HCEC 1CT (cell line): ENCODE results near the gene LDLRAD4.

Experiments used
- DNase-seq: peaks from one replicate; pipeline ENCODE4 v3.0.0-alpha.2; 2017

Gene LDLRAD4

DNA sequence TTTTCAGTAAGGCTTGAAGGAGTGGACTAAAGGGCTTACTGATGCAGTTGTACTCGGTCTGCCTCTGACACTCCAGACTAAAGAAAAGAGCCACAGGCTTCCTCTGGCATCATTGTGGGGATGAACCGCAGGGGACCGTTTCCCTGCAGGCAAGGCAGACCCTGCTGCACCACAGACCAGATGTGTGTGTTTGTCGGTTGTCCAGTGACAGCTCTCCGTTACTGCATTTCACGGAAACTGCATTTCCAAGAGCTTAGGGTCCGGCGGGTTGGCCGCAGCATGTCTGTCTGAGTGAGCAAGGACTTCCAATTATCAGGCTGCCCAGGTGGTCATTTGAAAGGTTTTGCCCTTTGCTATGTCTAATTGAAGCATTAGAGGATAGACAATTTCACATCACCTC is 409.7 kb downstream of the LDLRAD4 start:
- DNase-seq, result no peak

DNA sequence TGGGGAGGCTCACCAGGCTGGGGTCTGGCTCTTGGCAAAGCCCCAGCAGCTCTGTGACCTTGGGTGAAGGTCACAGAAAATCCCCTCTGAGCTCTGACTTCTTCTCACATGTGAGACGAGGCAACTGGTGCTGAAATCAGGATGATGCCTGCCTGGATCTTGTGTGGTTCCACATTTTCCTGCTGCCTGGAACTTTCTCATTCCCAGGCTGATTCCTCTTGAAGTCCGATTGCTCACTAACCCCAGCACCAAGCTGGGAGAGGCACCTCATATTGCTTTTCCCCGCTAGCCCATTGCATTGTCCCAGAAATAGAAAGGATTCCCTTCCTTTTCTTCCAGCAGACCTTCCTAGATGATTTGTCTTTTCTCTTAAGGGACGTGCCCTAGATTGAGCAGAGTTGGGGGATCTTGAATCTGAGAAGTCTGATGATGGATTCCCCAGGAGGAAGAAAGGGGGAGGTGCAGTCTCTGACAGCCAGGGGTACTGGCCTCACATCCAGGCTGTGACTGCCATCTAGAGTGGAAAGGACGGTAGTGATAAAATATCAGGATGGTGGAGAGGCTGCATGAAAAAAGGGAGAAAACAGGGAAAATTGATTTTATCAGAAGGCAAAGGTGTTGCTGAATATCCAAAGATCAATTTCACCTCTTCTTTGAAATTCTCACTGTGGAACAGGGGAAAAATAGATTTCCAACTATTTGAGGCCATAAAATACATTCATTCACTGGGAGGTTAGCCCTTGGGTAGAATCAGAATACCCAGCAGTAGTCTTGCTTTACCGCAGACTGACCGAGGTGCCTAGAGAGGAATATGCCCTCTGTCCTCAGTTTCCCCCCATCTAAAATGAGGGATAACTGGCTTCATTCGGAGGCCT is 411.5 kb downstream of the LDLRAD4 start:
- peak; percentile 15 for DNase-seq

DNA sequence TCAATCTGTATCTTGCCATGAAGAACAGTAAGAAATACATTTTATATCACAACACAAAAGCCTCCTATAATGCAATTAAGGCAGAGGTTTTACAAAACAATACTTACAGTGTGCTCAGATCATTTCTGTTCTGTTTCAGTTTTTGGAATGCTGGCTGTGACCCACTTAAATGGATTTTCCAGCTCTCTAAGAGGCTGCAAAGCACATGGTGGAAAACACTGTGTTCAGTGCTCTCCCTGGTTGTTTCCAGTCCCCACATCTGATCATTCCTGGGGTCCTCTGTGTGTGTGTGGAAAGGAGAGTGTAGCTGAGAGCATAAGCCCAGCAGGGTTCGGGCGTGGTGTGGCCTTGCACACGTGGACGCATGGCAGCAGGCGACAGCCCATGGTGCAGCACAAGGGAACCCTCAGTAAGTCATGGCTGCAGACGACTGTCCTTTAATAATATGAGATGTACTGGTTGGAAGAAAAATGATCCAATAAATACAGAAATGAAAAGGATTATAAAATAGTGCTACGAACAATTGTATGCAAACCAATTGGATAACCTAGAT is 412.2 kb downstream of the LDLRAD4 start:
- DNase-seq, result no peak

DNA sequence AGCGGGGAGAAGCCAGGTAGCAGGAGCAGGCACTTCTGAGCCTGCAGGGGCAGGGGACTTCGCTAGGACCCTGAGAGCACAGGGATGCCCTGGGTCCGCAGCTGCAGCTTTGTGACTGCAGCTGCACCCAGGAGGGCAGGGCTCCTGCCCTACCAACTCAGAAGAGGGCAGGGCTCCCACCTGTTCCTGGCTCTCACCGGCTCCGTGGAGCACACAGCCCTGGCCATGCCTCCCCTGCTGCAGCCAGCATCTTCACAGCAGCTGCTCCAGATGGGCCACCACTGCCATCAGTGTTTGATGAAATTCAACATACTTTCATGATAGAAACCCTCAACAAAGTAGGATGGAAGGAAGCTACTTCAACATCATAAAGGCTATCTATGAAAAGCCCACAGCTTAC is 415.1 kb downstream of the LDLRAD4 start:
- DNase-seq, result no peak

DNA sequence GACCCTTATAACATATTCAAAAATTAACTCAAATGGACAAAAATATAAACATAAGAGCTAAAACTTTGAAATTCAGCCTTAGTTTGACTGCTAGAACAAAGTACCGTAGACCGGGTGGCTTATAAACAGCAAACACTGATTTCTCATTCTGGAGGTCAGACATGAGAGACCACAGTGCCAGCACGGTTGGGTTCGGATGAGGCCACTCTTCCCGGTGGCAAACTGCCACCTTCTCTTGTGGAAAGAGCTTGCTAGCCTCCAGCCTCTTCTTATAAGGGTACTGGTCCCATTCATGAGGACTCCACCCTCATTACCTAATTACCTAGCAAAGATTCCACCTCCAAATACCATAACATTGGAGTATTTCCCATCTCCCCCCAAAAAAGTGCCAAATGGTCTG is 416.5 kb downstream of the LDLRAD4 start:
- no peak for DNase-seq

DNA sequence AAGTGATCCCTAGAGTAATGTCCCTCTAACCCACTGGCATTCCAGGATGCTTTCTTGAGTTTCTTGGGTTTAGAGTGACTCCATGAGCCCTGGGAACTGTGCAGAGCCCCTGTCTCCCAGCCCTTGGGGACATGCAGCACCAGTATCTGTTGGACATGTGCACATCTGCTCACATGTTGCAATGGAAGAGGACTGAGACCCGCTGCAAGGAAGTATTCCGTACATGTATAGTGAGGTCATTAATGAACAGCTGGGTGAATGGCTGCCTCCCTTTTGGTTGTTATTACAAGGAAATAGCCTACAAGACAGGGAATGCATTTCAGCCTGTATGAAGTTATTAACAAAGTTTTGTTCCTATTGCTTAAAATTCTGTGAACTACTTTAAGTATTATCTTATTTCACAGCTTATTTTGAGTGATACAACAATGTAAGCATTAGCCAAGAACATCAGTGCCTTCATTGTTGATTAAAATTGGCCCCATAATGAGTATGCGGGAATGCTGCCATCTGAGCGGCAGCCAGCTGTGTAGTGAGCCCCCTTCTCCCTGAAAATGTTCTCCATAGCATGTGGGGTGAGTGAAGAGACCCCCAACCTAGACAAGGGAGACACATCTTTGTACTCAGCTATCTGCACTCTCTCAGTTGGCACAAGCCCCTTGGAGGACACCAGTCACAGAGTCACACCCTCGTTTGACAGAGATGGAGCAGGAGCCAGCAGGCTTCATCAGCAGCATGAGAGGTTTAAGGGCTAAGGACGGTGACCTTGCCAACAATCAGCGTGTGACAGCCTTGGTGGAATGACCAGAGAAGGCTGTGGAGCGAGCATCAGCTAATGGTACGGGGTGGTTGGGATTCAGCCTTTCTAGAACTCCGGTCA is 420.4 kb downstream of the LDLRAD4 start:
- no peak for DNase-seq

DNA sequence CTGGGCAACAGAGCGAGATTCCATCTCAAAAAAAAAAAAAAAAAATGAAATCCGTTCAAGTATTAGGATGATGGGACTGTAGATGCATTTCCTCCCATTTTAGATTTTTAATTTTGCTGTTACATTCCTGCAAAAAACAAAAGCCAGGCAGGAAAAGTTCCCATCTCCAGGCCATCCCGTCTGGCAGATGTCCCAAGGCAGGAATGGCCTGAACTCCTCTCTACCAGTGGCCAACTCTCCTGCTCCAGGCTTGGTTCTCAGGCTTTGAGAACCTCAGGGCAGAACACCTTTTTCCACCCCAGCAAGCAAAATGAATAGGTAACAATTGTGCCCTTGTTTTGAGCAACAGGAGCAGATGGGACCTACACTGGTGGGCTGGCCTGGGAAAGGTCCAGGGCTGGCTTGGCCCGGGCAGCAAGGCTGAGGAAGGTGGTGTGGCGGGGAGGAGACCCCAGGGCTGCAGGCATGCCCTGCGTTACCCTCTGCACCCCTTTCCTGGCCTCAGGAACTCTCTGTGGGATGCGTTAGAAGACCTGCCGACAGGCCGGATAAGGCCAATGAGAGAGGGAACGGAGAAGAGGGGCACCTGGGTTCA is 421.8 kb downstream of the LDLRAD4 start:
- no peak for DNase-seq

DNA sequence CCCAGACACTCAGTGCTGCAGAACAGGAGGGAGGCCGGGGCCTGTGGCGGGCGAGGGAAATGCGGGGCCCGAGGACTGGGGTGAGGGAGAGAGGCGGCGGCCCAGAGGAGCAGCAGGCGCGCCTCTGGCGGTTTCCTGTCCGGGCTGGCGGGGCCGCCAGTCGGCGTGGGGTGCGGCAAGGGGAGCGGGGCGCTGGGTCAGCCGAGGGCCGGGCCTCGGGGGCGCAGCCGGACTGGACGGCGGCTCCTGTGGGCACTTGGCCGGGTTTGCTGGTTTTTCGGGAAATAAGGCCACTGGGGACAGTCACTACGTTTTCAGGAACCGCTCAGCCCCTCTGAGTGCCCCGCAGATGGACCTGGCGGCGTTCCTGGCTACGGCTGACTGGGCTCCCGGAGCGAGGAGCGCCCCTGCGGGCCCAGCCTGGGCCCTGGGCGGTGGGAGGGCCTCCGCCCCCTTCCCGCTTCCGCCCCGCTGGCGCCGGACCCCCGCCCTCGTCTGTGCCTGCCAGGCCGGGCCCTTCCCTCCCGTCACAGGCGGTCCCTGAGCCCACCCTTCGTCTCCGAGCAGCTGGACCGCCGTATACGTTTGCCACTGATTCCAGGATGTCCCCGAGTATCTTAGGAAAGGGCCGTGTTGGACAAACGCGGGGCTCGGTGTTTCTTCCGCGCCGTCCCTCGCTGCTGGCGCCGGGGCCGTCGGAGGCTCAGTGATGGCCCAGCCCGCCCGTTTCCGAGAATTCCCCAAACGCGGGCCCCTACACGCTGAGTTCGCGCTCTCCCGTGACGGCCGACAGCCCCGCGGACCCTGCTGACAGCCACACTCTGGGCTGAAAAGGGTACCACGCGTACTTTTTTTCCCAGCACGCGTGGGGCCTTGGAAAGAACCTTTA is 423.2 kb downstream of the LDLRAD4 start:
- no peak for DNase-seq

DNA sequence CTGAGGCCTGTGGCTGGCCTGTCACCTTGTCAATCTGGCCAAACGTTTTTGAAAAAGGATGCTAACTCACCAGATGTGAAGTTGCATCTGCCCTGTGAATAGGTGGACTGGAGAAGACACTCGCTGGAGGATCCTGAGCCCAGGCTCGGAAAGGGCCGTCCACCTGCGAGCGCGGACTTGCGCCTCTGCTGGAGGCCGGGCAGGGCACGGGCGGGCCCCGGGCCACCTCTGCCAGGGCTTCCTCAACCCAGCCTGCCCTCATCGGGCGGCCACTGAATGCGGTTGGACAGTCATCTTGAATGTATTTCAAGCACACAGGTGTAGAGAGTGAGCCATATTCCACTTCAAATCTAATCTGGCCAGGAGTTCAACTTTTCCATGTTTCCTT is 423.9 kb downstream of the LDLRAD4 start:
- DNase-seq, result no peak

DNA sequence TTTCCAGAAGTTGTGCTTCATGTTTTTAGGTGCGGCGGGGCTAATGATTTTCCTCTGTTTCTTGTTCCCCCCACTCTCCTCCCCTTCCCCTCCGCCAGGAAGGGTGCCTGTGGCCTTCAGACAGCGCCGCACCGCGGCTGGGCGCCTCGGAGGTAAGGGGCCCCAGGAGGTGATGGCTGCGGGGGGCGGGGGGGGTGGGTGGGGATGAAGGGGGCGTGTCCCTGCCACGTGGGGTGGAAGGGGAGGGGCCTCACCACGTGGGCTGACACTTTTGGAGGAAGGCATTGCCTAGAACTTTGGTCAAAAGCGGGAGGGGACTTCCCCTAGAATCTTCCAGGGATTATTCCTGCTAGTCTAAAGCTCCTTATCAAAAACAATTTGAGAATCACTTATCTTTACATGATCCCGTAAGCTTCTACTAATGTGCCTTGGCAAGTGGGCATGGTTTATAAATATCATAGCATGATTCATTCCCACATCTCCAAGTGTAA is 424.7 kb downstream of the LDLRAD4 start:
- DNase-seq, result no peak

DNA sequence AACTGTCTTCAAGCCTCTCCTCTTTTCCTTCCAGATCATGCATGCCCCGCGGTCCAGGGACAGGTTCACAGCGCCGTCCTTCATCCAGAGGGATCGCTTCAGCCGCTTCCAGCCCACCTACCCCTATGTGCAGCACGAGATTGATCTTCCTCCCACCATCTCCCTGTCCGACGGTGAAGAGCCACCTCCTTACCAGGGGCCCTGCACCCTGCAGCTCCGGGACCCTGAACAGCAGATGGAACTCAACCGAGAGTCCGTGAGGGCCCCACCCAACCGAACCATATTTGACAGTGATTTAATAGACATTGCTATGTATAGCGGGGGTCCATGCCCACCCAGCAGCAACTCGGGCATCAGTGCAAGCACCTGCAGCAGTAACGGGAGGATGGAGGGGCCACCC is 426.5 kb downstream of the LDLRAD4 start:
- DNase-seq, result no peak

DNA sequence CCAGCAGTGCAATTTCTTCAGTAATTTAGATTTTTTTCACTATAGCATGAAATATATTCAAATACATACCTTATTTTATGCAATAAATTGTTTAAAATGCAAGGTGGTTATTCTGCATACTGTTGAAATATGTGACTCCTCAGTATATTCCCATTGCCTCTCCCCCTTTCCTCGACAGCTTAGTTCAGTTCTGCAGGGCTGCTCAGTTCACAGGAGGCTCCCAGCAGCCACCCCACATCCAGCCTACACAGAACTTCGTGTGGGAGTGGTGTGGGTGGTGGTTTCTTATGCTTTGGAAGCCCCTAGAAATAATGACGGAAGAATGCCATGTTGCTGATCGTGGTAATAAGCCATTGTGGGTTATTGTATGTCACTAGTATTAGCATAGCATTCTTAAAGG is 428.1 kb downstream of the LDLRAD4 start:
- no peak for DNase-seq

DNA sequence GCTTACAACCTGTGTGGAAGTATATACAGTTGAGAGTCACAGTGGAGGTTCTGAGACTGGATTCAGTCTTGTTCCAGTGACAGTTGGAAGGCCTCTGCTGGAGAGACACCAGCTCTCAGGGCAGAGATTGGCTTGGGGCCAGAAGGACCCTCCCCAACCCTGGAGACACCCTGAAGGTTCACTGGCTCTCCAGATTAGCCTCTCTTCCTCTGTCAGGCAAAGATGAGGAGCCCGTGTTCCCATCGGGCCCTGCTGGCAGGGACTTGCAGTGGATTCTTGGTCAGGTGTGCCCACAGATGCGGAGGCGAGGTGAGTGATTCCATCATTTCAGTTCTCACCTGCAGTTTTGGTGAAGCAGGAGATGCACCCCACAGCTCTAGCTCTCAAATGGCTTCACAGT is 429.2 kb downstream of the LDLRAD4 start:
- no peak for DNase-seq

DNA sequence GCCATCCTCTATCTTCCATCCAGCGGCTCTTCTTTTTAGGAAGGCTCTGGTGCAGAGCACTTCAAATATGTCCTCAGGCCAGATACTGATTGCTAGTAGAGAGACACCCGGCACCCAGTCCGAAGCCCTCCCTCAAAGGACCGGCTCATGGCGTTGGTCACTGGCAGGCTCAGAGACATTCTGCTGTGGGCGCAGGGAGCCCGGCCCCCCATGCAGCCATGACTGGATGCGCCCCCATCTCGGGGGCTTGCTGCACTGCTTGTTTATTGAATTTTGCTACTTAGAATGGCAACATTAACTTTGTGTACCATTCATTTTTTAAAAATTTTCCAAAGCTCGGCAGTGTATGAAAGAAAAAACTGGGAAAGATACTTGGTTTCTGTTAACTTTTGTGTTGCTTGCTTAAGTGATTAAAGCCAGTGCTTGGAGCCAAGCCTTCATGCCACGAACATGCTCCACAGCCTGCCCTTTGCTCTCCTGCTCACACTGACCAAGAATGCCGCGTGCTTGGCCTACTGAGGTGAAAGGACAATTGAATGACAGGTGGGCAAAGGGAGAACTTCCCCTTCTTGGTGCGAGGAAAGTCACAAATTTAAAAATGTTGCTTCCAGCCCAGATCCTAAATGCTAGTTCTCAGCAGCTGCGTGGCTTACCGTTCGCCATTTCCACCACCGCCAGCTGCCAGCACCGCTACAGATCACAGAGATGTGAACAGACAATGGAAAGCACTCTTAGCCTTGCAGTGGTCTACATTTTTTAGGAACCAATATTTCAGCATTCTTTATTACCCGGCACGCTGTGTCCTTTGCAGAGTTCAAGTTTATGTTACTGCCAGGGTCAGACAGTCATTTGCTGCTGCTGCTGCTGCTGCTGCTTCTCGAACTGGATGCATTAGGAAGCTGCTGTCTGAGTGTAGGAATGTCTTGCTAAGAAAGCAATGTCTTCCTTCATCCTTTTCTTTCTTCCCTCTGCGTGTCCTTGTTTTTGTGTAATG is 431.1 kb downstream of the LDLRAD4 start:
- no peak for DNase-seq

DNA sequence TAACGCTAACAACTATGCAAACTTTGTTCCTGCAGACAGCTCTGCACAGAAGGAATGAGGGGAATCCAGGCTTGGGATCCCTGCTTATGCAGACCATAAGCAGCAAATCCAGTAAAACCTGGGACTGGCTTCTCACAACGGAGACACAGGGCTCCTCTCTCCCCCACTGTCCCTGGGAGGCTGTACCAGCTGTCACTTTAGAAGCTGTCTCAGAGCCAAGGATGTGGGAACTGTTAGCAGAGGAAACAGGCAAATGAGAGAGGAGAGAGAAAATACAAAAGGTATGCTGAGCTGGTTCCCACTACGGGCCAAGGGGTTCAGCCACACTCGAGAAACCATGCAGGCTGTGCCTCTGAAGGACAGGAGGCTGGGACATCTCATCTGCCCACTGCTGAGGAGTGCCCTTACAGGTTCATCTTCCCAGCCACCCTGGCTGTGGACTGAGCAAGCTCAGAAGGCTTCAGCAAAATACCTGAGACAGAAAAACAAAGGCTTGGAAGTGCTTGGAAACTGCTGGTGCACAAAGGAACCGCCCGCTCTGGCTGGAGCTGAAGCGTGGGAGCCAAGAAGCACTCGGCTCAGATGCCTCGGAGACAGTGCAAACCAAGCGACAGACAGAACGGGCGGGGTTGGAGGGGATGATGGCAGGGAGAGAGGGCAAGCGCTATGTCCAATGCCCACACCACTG is 435.3 kb downstream of the LDLRAD4 start:
- no peak for DNase-seq

DNA sequence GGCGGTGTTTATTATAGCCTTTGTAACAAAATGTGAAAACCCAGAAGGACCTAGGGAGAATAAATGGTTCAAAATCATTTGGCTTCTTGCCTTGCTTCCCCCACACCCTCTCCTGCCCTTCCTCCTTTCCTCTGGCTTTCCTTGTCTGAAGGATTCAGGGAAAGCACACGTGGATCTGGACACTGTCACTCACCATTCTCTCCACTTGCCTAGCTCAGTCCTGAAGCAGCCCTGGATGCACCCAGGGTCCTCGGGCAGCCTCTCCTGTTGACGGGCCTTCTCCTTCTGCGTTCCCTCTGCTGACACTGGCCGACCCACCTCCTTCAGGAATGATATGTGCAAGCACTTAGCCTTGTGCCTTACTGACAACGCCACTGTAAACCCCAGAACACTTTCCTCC is 439.4 kb downstream of the LDLRAD4 start:
- no peak for DNase-seq

DNA sequence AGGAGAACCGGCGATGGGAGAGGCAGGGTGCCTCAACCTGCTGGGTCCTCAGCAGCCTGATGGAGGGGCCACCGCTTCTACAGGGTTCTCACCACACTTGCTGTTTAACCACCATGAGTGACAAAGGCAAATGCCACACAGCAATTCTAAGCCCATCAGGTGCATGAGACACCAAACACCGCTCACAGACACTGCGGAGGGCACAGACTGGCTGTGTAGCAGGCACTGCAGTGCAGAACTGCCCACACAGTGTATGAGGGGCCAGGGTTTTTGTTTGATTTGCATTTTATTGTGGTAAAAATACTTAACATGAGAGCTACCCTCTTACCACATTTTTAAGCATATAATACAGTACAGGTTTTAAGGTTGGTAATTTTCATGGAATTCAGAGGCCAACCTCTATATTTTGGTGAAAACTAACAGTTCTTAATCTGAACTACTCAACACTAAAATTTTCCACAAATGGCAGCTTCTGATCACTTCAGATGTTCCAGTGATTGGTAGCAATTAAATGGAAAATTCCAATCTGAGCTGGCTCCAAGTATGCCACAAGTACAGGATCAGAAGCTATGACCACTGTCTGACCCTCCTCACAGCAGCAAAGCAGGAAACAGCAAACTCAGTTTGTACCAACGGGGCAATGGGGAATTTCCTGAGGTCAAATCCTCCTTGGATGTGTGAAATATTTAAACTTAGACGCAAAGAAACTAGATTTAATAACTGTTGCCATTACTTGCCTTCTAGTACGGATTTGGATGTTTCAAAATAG is 440.1 kb downstream of the LDLRAD4 start:
- DNase-seq, result no peak

DNA sequence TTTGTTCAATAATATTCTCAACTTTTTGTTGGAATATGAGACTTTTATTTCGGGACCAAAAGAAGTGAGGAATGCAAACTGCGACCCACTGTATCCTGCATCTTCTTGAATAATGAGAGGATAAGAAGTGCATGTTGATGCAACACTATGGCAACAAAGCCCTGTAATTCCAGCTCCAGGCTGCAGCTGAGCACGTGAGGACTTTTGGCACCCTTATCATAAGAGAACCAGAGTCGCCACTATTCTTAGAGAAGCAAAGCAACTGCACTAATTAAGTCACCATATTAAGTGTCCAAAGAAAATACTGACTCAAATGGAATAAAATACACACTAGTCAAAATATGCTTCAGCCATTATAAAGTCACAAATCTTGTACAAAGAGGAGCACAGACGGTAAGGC is 441.9 kb downstream of the LDLRAD4 start:
- DNase-seq, result no peak

DNA sequence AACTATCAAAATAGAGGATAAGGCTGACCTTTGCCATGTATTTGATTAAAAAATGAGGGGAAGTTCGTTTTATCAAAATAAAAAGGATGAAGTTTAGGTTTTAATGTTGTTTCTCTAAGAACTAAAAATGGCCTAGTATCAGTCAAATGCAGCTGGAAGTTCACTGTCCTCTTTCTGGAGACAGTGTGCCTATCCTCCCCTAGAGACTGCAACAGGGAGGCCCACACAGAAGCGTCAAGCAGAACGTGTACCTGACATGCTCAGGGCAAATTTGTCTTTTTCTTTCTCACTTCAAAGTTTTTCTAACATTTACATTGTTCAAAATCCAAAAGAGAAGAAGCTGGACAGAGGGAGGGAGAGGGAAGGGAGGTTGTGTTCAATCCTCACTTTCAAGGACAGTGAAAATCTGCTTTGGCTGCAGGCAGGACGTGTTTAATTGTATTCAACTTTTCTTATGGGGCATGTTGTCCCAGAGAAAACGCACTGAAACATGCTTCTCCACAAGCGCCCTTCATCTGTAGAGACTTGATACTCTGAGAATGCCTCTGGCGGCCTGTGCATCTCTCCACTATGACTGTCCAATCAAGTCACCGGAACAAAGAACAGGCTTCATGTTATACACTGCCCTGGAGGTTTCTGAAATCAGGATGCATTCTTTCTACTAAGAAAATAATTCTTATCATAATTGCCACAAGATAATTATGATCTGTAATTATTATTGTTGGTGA is 442.7 kb downstream of the LDLRAD4 start:
- no peak for DNase-seq
